Adrenal gland (tissue), 5 donors: ENCODE results near the gene LMNA.

Experiments used
- CTCF ChIP-seq, 6 experiments: fragments of 450-650 bp in 4 of 6; fragments of 200-600 bp in 2 of 6; sonication (generic) in 1 of 6; IDR thresholded peaks; 1 replicate in 5 of 6; 2 replicates in 1 of 6; pipeline versions ENCODE4 v1.5.1 to v1.8.0; 2016 to 2021; ENCODE audit warnings: antibody characterized with exemption in 6 of 6, mild to moderate bottlenecking in 2 of 6, moderate library complexity in 1 of 6
- POLR2A ChIP-seq, 2 donors: fragments of 450-650 bp; IDR thresholded peaks; one replicate each; pipeline ENCODE4 v1.6.1; 2017; ENCODE audit warnings: antibody characterized with exemption in 2 of 2, mild to moderate bottlenecking in 2 of 2, moderate library complexity in 1 of 2
- donor health status: DM: no; HTN: no; CAD: no.

- TF ChIP-seq POLR2A (IDR thresholded peaks at IDR 0.05): no peak
- TF ChIP-seq CTCF (IDR thresholded peaks at IDR 0.05): no peak
Observed at GRCh38 chr1:156108057-156108456, 6.5 kb upstream of the LMNA start.
